ENCODE results near the gene SFRP5.

Gene SFRP5

GRCh38 chr10:97759946-97760345, 11.9 kb downstream of the SFRP5 start:
- DNase-seq (ENCODE audit: low read depth) = no peak
- H3K4me3 ChIP-seq (ENCODE audit: low read length) = no peak overlapping the region
- TF ChIP-seq CTCF (IDR thresholded peaks at IDR 0.05; ENCODE audit: insufficient read depth, low read depth, low read length, missing control alignments) = no peak

GRCh38 chr10:97759158-97759887, 12.5 kb downstream of the SFRP5 start:
- DNase-seq (ENCODE audit: low read depth) = peak; percentile 59
- no peak overlapping the region for H3K4me3 ChIP-seq (ENCODE audit: low read length)
- peak; percentile 88 for TF ChIP-seq CTCF (IDR thresholded peaks at IDR 0.05; ENCODE audit: insufficient read depth, low read depth, low read length, missing control alignments)

GRCh38 chr10:97757471-97757870, 14.3 kb downstream of the SFRP5 start:
- DNase-seq (ENCODE audit: low read depth) = no peak
- TF ChIP-seq CTCF (IDR thresholded peaks at IDR 0.05; ENCODE audit: insufficient read depth, low read depth, low read length, missing control alignments) = no peak
- no peak overlapping the region for H3K4me3 ChIP-seq (ENCODE audit: low read length)

GRCh38 chr10:97755718-97756117, 16.1 kb downstream of the SFRP5 start:
- DNase-seq (ENCODE audit: low read depth) = no peak
- TF ChIP-seq CTCF (IDR thresholded peaks at IDR 0.05; ENCODE audit: insufficient read depth, low read depth, low read length, missing control alignments) = no peak
- H3K4me3 ChIP-seq (ENCODE audit: low read length) = no peak overlapping the region

GRCh38 chr10:97754726-97755125, 17.1 kb downstream of the SFRP5 start:
- H3K4me3 ChIP-seq (ENCODE audit: low read length) = no peak overlapping the region
- no peak for TF ChIP-seq CTCF (IDR thresholded peaks at IDR 0.05; ENCODE audit: insufficient read depth, low read depth, low read length, missing control alignments)
- no peak for DNase-seq (ENCODE audit: low read depth)

GRCh38 chr10:97752956-97753355, 18.8 kb downstream of the SFRP5 start:
- no peak overlapping the region for H3K4me3 ChIP-seq (ENCODE audit: low read length)
- no peak for DNase-seq (ENCODE audit: low read depth)
- no peak for TF ChIP-seq CTCF (IDR thresholded peaks at IDR 0.05; ENCODE audit: insufficient read depth, low read depth, low read length, missing control alignments)

GRCh38 chr10:97748116-97748515, 23.7 kb downstream of the SFRP5 start:
- TF ChIP-seq CTCF (IDR thresholded peaks at IDR 0.05; ENCODE audit: insufficient read depth, low read depth, low read length, missing control alignments) = no peak
- DNase-seq (ENCODE audit: low read depth) = no peak
- H3K4me3 ChIP-seq (ENCODE audit: low read length) = no peak overlapping the region

All from epithelial cell of esophagus (primary cell).